ENCODE results near the gene NCAM1.

NCAM1 gene

GRCh38 chr11:113091481-113091780 is 130.2 kb downstream of the NCAM1 start:
- no peak for DNase-seq

- DNase-seq: no peak
Measured at GRCh38 chr11:113096648-113097047, 135.4 kb downstream of the NCAM1 start.

GRCh38 chr11:113103932-113104690 is 142.9 kb downstream of the NCAM1 start:
- no peak for DNase-seq

- DNase-seq: no peak
Measured at GRCh38 chr11:113104691-113105251, 143.6 kb downstream of the NCAM1 start.

GRCh38 chr11:113105592-113105991 is 144.4 kb downstream of the NCAM1 start:
- no peak for DNase-seq

- DNase-seq: no peak
Measured at GRCh38 chr11:113106507-113106906, 145.3 kb downstream of the NCAM1 start.

- DNase-seq: no peak
Measured at GRCh38 chr11:113110046-113110445, 148.8 kb downstream of the NCAM1 start.

- DNase-seq: no peak
Measured at GRCh38 chr11:113111156-113111555, 149.9 kb downstream of the NCAM1 start.

GRCh38 chr11:113112307-113112706 is 151.1 kb downstream of the NCAM1 start:
- no peak for DNase-seq

GRCh38 chr11:113113801-113114704 is 152.8 kb downstream of the NCAM1 start:
- no peak for DNase-seq

- no peak for DNase-seq
Measured at GRCh38 chr11:113114705-113115027, 153.4 kb downstream of the NCAM1 start.

- no peak for DNase-seq
Measured at GRCh38 chr11:113118104-113118503, 156.9 kb downstream of the NCAM1 start.

GRCh38 chr11:113119074-113119473 is 157.9 kb downstream of the NCAM1 start:
- DNase-seq: no peak

- no peak for DNase-seq
Measured at GRCh38 chr11:113119966-113120736, 158.9 kb downstream of the NCAM1 start.

- DNase-seq: no peak
Measured at GRCh38 chr11:113121746-113122145, 160.5 kb downstream of the NCAM1 start.

- DNase-seq: no peak
Measured at GRCh38 chr11:113124006-113124405, 162.8 kb downstream of the NCAM1 start.

- no peak for DNase-seq
Measured at GRCh38 chr11:113124578-113124977, 163.4 kb downstream of the NCAM1 start.

GRCh38 chr11:113129261-113129992 is 168.2 kb downstream of the NCAM1 start:
- no peak for DNase-seq

- no peak for DNase-seq
Measured at GRCh38 chr11:113131036-113131775, 170.0 kb downstream of the NCAM1 start.

- DNase-seq: no peak
Measured at GRCh38 chr11:113133071-113133470, 171.9 kb downstream of the NCAM1 start.

GRCh38 chr11:113134626-113135025 is 173.4 kb downstream of the NCAM1 start:
- DNase-seq: no peak

Data from bone marrow (tissue), 2 donors.